ENCODE data around the gene PIK3AP1.
"Not testable (repeated sequence)": the region's sequence is repeated elsewhere in the genome, so short reads cannot be mapped to it uniquely, and the experiment has no call there.

The PIK3AP1 gene

DNA sequence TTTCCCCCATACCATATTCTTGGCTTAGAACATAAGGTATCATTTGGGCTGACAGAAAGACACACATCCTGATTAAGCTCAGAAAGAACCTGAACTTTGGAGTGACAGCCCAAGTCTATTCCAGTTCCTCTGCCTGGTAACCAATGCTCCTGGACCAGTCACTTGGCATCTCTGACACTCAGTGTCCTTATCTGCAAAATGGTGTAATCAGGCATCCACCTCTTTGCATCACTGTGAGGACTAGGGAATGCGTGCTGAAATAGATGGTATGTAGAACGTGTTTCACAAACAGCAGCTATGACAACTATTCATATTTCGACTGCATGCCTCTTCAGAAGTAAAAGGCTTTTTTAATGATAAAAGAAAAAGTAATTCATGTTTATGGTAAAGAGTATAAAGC is 26.2 kb upstream of the PIK3AP1 start:
- no peaks in the 10 kb centered on the region for H3K4me1 Mint-ChIP-seq
- no peaks in the 10 kb centered on the region for H3K36me3 Mint-ChIP-seq (ENCODE audit: low read depth)

DNA sequence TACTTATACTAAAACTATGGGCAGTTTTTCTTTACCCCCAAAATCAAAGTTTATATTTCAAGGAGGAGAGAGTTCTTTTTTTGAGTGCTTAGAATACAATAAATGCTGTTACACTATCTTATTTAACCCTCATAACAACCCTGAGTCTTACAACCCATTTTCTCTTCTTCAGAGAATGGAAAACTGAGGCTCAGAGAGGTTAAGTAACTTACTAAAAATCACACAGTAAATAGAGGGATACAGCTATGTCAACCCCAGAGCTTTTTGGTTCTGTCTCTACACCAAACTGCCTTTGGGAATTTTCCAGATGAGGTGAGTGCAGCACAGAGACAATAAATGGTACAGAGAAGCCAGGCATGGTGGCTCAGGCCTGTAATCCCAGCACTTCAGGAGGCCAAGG is 25.6 kb upstream of the PIK3AP1 start:
- no peaks in the 10 kb centered on the region for H3K36me3 Mint-ChIP-seq (ENCODE audit: low read depth)
- no peaks in the 10 kb centered on the region for H3K9me3 Mint-ChIP-seq
- DNase-seq: no peak
- H3K4me3 Mint-ChIP-seq: no peak overlapping the region
- H3K4me1 Mint-ChIP-seq: peaks cover 2% of the 10 kb centered on the region
- H3K27ac Mint-ChIP-seq: no peak overlapping the region
- TF ChIP-seq, protein P1, sequence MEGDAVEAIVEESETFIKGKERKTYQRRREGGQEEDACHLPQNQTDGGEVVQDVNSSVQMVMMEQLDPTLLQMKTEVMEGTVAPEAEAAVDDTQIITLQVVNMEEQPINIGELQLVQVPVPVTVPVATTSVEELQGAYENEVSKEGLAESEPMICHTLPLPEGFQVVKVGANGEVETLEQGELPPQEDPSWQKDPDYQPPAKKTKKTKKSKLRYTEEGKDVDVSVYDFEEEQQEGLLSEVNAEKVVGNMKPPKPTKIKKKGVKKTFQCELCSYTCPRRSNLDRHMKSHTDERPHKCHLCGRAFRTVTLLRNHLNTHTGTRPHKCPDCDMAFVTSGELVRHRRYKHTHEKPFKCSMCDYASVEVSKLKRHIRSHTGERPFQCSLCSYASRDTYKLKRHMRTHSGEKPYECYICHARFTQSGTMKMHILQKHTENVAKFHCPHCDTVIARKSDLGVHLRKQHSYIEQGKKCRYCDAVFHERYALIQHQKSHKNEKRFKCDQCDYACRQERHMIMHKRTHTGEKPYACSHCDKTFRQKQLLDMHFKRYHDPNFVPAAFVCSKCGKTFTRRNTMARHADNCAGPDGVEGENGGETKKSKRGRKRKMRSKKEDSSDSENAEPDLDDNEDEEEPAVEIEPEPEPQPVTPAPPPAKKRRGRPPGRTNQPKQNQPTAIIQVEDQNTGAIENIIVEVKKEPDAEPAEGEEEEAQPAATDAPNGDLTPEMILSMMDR (IDR thresholded peaks at IDR 0.05): no peak
- peaks cover 6% of the 10 kb centered on the region for H3K27me3 Mint-ChIP-seq (ENCODE audit: low read depth, poor library complexity)

More for the DNA sequence above, 26.2 kb upstream of the PIK3AP1 start:
- TF ChIP-seq, protein P1 (IDR thresholded peaks at IDR 0.05): no peak
- peaks cover 6% of the 10 kb centered on the region for H3K27me3 Mint-ChIP-seq (ENCODE audit: low read depth, poor library complexity)
- DNase-seq: no peak
- H3K27ac Mint-ChIP-seq: no peak overlapping the region
- no peak overlapping the region for H3K4me3 Mint-ChIP-seq
- H3K9me3 Mint-ChIP-seq: no peaks in the 10 kb centered on the region

DNA sequence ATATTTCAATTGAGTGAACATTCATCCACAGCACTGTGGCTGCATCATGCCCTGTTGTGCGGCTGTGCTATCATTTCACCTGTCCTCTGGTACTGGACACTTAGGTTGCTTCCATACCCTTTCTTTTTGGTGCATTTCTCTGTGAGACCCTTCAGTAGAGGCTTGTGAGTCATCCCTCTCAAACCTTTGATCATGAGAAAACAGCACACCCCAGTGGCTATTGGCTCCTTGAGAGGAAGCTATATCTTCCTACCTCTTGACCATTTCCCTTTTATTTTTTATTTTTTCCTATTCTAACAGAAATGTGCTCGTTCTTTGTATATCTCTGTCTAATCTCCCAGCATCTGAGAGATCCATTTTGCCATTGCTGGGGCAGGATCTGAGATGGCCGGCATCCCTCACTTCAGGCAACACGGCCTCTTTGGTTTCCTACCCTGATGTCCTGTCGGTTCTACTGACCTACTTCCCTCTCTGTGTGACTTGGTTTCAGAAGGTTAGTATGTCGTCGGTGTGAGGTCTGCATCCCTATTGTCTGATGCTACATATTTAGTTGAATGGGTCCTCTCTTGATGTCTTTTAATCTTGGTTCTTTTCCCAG is 23.8 kb upstream of the PIK3AP1 start:
- H3K27me3 Mint-ChIP-seq (ENCODE audit: low read depth, poor library complexity): peaks cover 12% of the 10 kb centered on the region
- H3K27ac Mint-ChIP-seq: no peak overlapping the region
- TF ChIP-seq, protein P1 (IDR thresholded peaks at IDR 0.05): no peak
- H3K4me1 Mint-ChIP-seq: peaks cover 5% of the 10 kb centered on the region
- DNase-seq: no peak
- H3K9me3 Mint-ChIP-seq: no peaks in the 10 kb centered on the region
- no peak overlapping the region for H3K4me3 Mint-ChIP-seq
- H3K36me3 Mint-ChIP-seq (ENCODE audit: low read depth): no peaks in the 10 kb centered on the region

DNA sequence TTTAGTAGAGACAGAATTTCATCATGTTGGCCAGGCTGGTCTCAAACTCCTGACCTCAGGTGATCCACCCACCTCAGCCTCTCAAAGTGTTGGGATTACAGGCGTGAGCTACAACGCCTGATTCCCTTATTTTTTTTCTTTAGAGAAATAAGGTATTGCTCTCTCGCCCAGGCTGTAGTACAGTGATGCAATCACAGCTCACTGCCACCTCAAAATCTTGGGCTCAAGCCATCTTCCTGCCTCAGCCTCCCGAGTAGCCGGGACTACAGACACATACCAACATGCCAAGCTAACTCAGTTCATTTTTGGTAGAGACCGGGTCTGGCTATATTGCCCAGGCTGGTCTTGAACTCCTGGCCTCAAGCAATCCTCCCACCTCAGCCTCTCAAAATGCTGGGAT is 21.2 kb upstream of the PIK3AP1 start:
- H3K36me3 Mint-ChIP-seq (ENCODE audit: low read depth); H3K4me3 Mint-ChIP-seq; H3K27ac Mint-ChIP-seq: not testable (repeated sequence)

DNA sequence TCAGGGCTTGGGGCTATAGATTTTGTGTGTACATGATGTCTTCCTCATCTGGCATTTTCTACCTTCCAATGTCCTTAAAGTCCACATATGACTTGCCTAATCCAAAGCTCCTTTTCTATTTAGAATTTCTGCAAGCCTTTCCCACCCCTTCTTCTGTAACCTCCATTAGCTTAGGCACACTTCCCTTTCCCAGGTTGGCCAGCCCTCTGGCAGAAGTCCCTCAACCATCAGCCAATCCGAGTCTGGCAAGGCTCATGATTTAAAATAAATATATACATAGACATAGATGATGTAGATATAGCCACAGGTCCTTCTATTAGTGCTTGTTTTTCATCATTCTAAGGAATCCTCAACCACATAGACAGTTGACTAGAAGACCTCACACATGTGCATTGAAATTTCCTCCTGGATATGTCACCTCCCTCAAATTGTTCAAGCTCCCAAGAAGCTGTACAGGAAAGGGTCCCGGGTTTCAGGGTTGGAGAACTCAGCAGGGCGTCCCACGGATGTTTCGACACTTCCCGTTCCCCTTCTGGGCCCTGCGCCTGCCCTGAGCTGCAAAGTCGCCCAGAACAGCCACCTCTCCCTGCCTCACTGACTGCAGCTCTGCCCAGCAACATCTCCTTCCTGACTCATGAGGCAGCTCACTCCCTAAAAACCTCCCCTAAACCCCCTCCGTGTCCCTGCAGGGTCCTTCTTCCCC is 20.4 kb upstream of the PIK3AP1 start:
- Mint-ChIP-seq H3K4me1 (peaks cover 5% of the 10 kb centered on the region), H3K9me3 (no peaks in the 10 kb centered on the region), H3K36me3 (ENCODE audit: low read depth) (no peaks in the 10 kb centered on the region), H3K4me3 (no peak overlapping the region), H3K27me3 (ENCODE audit: low read depth, poor library complexity) (peaks cover 12% of the 10 kb centered on the region), H3K27ac (no peak overlapping the region)
- no peak for DNase-seq
- TF ChIP-seq, protein P1 (IDR thresholded peaks at IDR 0.05): no peak

More for the DNA sequence above, 21.2 kb upstream of the PIK3AP1 start:
- H3K27me3 Mint-ChIP-seq (ENCODE audit: low read depth, poor library complexity): peaks cover 12% of the 10 kb centered on the region
- not testable (repeated sequence) for H3K4me1 Mint-ChIP-seq, DNase-seq, H3K9me3 Mint-ChIP-seq

DNA sequence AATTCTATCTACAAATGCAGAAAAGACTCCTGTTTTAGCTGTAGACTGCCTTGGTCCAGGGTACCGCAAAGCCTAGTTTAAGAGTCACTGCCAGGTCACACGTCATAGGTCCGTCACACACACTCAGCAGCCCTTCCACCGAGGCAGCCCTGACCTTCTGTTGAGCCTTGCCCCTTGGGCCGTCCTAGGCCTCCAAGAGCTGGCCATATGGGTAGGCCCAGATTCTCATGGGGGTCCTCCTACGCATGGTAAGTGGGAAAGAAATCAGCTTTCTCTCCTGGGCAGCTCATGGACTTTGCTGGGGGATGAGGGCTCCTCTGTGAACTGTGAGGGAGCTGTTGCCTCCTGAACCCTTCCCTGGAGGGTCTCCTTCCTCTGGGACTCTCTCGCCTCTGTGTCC is 19.8 kb upstream of the PIK3AP1 start:
- peaks cover 11% of the 10 kb centered on the region for H3K27me3 Mint-ChIP-seq (ENCODE audit: low read depth, poor library complexity)
- H3K9me3 Mint-ChIP-seq: no peaks in the 10 kb centered on the region
- TF ChIP-seq, protein P1 (IDR thresholded peaks at IDR 0.05): no peak
- no peak overlapping the region for H3K27ac Mint-ChIP-seq
- no peak for DNase-seq
- H3K4me1 Mint-ChIP-seq: peaks cover 5% of the 10 kb centered on the region
- H3K36me3 Mint-ChIP-seq (ENCODE audit: low read depth): no peaks in the 10 kb centered on the region
- no peak overlapping the region for H3K4me3 Mint-ChIP-seq

DNA sequence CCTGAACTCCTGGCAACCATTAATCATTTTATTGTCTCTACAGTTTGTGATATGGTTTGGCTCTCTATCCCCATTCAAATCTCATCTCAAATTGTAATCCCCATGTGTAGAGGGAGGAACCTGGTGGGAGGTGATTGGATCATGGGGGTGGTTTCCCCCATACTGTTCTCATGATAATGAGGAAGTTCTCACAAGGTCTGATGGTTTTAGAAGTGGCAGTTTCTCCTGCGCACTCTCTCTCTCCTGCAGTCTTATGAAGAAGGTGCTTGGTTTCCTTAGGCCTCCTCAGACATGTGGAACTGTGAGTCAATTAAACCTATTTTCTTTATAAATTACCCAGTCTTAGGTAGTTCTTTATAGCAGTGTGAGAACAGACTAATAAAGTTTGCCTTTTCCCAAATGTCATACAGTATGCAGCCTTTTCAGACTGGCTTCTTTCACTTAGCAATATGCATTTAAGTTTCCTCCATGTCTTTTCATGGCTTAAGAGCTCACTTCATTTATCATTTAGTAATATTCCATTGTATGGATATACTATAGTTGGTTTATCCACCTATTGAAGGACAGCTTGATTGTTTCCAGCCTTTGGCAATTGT is 17.1 kb upstream of the PIK3AP1 start:
- not testable (repeated sequence) for H3K9me3 Mint-ChIP-seq, H3K27ac Mint-ChIP-seq
- H3K27me3 Mint-ChIP-seq (ENCODE audit: low read depth, poor library complexity): peaks cover 12% of the 10 kb centered on the region

More for the DNA sequence above, 17.1 kb upstream of the PIK3AP1 start:
- not testable (repeated sequence) for H3K4me3 Mint-ChIP-seq; H3K36me3 Mint-ChIP-seq (ENCODE audit: low read depth); DNase-seq
- peaks cover 14% of the 10 kb centered on the region for H3K4me1 Mint-ChIP-seq

All from nephron progenitor cell (in vitro differentiated cells).